Lower lobe of right lung (tissue), 2 donors: ENCODE data around the gene DTHD1. TPM values are rescaled to one million over a fixed set of nuclear protein-coding genes. Genes with fewer than 3 reads are reported as not detected.

Experiments used
- ATAC-seq, 2 donors: fragments of 200-7000 bp; cut with Tn5 transposase; one replicate each; pipeline ENCODE4 v1.9.1; 2020 to 2022; ENCODE audit warnings: mild to moderate bottlenecking in 2 of 2, moderate library complexity in 2 of 2
- DNase-seq: peaks from one replicate; pipeline ENCODE4 v3.0.0-alpha.2; 2020
- H3K27ac ChIP-seq: fragments of 200-600 bp; one replicate; pipeline ENCODE4 v1.8.0; 2022
- H3K27me3 ChIP-seq: fragments of 200-600 bp; one replicate; pipeline ENCODE4 v1.8.0; 2022; ENCODE audit warnings: low read depth
- H3K36me3 ChIP-seq: fragments of 200-600 bp; one replicate; pipeline ENCODE4 v1.8.0; 2022; ENCODE audit warnings: mild to moderate bottlenecking
- H3K4me1 ChIP-seq: fragments of 200-600 bp; one replicate; pipeline ENCODE4 v1.8.0; 2022
- H3K4me3 ChIP-seq: fragments of 200-600 bp; one replicate; pipeline ENCODE4 v1.8.0; 2022; ENCODE audit warnings: mild to moderate bottlenecking
- H3K9me3 ChIP-seq: fragments of 200-600 bp; one replicate; pipeline ENCODE4 v1.8.0; 2022
- intact Hi-C: fragments of 100-400 bp; cut with DNase I; formaldehyde crosslinking; loops from one replicate; pipeline ENCODE4 v1.11.0; 2022
- total RNA-seq: library from RNA; stranded (reverse); fragmentation: NEBNext Ultra II Directional; extraction: Animal tissue kit (Norgen Biotek cat#: 25700); gene quantifications from one replicate; pipeline ENCODE4 v1.2.1, GENCODE V29; 2021
- TF ChIP-seq, protein P1 (sequence below): fragments of 200-600 bp; IDR thresholded peaks from one replicate; pipeline ENCODE4 v1.8.0; 2022; ENCODE audit warnings: antibody characterized with exemption, mild to moderate bottlenecking
- donor health status: DM: no; HTN: yes; CAD: no; lungs with severe emphysema.

DTHD1 gene
- total RNA-seq, 1 donor from 2014 or later: 8.0 TPM

DNA sequence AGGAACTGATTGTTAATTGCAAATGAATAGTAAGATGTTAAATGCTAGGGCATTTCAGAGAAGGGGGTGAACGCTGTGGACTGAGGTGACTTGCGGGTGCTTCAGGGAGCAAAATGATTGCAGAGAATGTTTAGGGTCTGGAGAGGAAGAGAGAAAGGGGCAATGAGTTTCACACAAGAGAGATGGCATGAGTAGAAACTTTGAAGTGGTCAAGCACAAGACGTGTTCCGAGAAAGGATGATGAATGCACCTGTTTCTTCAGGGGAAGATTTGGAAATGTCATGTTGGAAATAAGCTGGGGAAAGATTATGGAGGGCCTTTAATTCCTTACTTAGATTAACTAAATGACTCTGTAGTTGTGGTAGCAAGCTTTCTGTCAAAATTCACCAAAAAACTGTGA, 43.4 kb downstream of the DTHD1 start:
- Histone ChIP-seq H3K4me1 (peaks cover 5% of the 10 kb centered on the region), H3K4me3 (no peak overlapping the region), H3K27me3 (no peaks in the 10 kb centered on the region), H3K27ac (no peak overlapping the region), H3K9me3 (no peaks in the 10 kb centered on the region), H3K36me3 (no peaks in the 10 kb centered on the region)
- TF ChIP-seq, protein P1, sequence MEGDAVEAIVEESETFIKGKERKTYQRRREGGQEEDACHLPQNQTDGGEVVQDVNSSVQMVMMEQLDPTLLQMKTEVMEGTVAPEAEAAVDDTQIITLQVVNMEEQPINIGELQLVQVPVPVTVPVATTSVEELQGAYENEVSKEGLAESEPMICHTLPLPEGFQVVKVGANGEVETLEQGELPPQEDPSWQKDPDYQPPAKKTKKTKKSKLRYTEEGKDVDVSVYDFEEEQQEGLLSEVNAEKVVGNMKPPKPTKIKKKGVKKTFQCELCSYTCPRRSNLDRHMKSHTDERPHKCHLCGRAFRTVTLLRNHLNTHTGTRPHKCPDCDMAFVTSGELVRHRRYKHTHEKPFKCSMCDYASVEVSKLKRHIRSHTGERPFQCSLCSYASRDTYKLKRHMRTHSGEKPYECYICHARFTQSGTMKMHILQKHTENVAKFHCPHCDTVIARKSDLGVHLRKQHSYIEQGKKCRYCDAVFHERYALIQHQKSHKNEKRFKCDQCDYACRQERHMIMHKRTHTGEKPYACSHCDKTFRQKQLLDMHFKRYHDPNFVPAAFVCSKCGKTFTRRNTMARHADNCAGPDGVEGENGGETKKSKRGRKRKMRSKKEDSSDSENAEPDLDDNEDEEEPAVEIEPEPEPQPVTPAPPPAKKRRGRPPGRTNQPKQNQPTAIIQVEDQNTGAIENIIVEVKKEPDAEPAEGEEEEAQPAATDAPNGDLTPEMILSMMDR: no peak
- ATAC-seq (no peak), DNase-seq (no peak)
- intact Hi-C loops: no loop called here

DNA sequence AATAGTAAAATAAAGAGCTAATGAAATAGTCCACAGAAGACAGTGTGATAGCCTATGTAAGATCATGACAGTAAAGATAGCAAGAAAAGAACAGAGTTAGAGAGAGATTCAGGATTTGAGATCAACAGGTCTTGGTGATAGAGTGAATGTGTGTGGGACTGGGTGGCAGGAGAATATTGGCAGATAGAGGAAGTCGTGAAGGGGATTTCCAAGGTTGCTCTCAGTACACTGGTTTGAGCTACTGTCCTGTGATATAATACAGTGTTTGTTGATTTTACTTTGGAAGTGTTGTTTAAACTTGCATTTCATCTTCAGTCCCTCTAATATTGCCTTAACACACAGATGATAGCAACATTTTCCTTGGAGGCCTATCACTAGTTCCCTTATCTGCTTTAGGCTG, 44.1 kb downstream of the DTHD1 start:
- ATAC-seq: peak in 1 of 2 donors; percentile 47
- H3K4me1 ChIP-seq: no peaks in the 10 kb centered on the region
- intact Hi-C loops: no loop called here

DNA sequence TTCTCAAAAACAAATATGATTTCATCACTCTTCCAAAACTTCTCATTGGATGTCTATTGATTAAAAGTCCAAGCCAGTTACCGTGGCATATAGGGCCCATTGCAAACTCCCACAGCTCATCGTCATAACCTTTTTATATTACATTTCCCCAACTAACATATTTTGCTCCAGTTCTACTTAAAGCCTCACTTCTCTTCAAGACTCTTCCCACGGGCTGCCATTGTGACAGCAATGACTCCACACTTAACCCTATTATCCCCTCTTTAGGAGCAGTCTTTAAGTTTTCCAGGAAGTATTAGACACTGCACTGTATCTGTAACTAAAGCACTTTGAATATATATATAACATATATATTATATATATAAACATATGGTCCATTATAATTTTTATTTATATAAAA, 44.5 kb downstream of the DTHD1 start:
- TF ChIP-seq, protein P1: no peak

More for the DNA sequence above, 44.1 kb downstream of the DTHD1 start:
- Histone ChIP-seq H3K4me3 (no peak overlapping the region), H3K27ac (no peak overlapping the region), H3K27me3 (no peaks in the 10 kb centered on the region), H3K9me3 (no peaks in the 10 kb centered on the region), H3K36me3 (no peaks in the 10 kb centered on the region)
- DNase-seq: no peak
- TF ChIP-seq, protein P1: no peak

DNA sequence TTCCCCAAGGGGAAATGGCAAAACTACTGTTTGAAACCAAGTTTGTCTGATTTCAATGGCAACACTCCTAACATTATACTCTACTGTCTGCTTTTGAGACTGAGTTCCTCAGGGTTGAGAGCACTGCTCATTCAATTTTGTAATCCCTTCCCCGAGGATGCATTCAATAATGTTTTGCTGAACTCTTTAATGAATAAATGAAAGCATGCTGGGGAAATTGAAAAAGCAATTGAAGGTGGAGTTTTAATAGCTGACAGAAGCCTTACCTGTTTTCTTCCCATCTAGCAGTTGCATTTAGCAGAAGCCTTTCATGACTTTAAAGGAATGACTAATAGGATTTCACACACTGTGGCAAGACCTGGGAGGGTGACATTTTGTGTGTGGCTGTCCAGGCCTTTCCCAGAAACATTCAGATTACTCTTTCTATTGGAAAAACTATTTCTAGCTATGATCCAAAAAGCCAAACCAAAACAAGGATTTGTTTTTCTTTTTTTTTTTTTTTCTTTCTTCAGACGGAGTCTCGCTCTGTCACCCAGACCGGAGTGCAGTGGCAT, 45.1 kb downstream of the DTHD1 start:
- Histone ChIP-seq H3K4me3 (no peak overlapping the region), H3K27me3 (no peaks in the 10 kb centered on the region), H3K36me3 (no peaks in the 10 kb centered on the region), H3K4me1 (no peaks in the 10 kb centered on the region), H3K27ac (no peak overlapping the region), H3K9me3 (no peaks in the 10 kb centered on the region)
- intact Hi-C loops: no loop called here
- no peak for ATAC-seq
- DNase-seq: no peak
- TF ChIP-seq, protein P1: no peak

More for the DNA sequence above, 44.5 kb downstream of the DTHD1 start:
- H3K27me3 ChIP-seq: no peaks in the 10 kb centered on the region
- H3K4me1 ChIP-seq: no peaks in the 10 kb centered on the region
- DNase-seq: no peak
- H3K4me3 ChIP-seq: no peak overlapping the region
- no peak for ATAC-seq
- no peaks in the 10 kb centered on the region for H3K9me3 ChIP-seq
- no peak overlapping the region for H3K27ac ChIP-seq
- intact Hi-C loops: no loop called here
- H3K36me3 ChIP-seq: no peaks in the 10 kb centered on the region

DNA sequence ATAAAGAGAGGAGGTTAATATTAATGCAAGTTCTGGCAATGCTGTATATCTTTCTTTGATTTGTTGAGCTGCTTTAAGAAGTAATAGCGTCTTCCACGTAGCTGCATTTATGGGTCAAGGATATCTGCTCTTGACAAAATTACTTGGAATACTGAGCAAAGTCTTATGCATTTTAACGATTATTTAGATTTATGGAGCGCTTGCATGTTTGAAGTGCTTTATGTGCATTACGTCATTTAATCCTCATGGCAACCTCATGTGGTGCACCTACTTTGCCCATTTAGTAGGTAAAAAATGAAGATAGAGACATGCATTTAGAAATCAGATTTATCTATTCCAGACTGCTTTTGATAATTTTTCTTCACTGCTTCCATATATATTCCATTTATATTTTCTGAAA, 46.0 kb downstream of the DTHD1 start:
- no peaks in the 10 kb centered on the region for H3K36me3 ChIP-seq
- TF ChIP-seq, protein P1: no peak
- no peak overlapping the region for H3K4me3 ChIP-seq
- no peaks in the 10 kb centered on the region for H3K4me1 ChIP-seq
- H3K9me3 ChIP-seq: no peaks in the 10 kb centered on the region
- intact Hi-C loops: no loop called here
- DNase-seq: no peak
- H3K27me3 ChIP-seq: no peaks in the 10 kb centered on the region
- no peak overlapping the region for H3K27ac ChIP-seq
- ATAC-seq: no peak
